WTC11 (cell line): ENCODE data around the gene PITPNM3. TPM values are rescaled to one million over a fixed set of nuclear protein-coding genes. Genes with fewer than 3 reads are reported as not detected.

Experiments
- ATAC-seq: fragments of 200-7000 bp; cut with Tn5 transposase; 2 replicates; pipeline ENCODE4 v1.10.0; 2021; ENCODE audit warnings: mild to moderate bottlenecking, moderate library complexity
- CTCF ChIA-PET: fragments of 300-600 bp; sonication (Branson Sonifier 250); formaldehyde crosslinking; loops from one replicate; lab custom pipeline; 2021; ENCODE audit warnings: antibody characterized with exemption; lab: Charles Lee
- POLR2A ChIA-PET: fragments of 350-600 bp; sonication (Branson Sonifier 250); formaldehyde crosslinking; loops from one replicate; lab custom pipeline; 2021; ENCODE audit warnings: antibody characterized with exemption; lab: Charles Lee
- DNase-seq: peaks from one replicate; pipeline ENCODE4 v3.0.0; 2021; ENCODE audit warnings: low spot score
- H3K27ac Mint-ChIP-seq: 2 replicates; pipeline ENCODE4 v1.8.0; 2021; ENCODE audit warnings: mixed read lengths
- H3K27me3 Mint-ChIP-seq: 2 replicates; pipeline ENCODE4 v1.8.0; 2021; ENCODE audit warnings: low read depth, mild to moderate bottlenecking, moderate library complexity, mixed read lengths
- H3K36me3 Mint-ChIP-seq: 2 replicates; pipeline ENCODE4 v1.8.0; 2021; ENCODE audit warnings: mixed read lengths
- H3K4me1 Mint-ChIP-seq: 2 replicates; pipeline ENCODE4 v1.8.0; 2022; ENCODE audit warnings: mixed read lengths
- H3K4me3 Mint-ChIP-seq: 2 replicates; pipeline ENCODE4 v1.8.0; 2021; ENCODE audit warnings: mild to moderate bottlenecking, moderate library complexity, mixed read lengths
- H3K9me3 Mint-ChIP-seq: 2 replicates; pipeline ENCODE4 v1.8.0; 2021; ENCODE audit warnings: mixed read lengths
- ARID4B ChIP-seq: sonication (generic); formaldehyde crosslinking; IDR thresholded peaks from 2 replicates; pipeline ENCODE4 v1.8.0; 2023; ENCODE audit warnings: missing genetic modification reagents, mild to moderate bottlenecking, borderline replicate concordance
- ATF2 ChIP-seq: sonication (generic); formaldehyde crosslinking; IDR thresholded peaks from 2 replicates; pipeline ENCODE4 v1.8.1; 2022; ENCODE audit warnings: low read depth, missing genetic modification reagents, borderline replicate concordance
- CREB1 ChIP-seq: sonication (generic); formaldehyde crosslinking; IDR thresholded peaks from 2 replicates; pipeline ENCODE4 v1.8.0; 2023; ENCODE audit warnings: mild to moderate bottlenecking, missing genetic modification reagents
- EMX1 ChIP-seq: fragments of 250-450 bp; sonication (Bioruptor Pico); IDR thresholded peaks from 2 replicates; pipeline ENCODE4 v1.8.0; 2021; ENCODE audit warnings: mild to moderate bottlenecking
- ETV6 ChIP-seq: sonication (generic); formaldehyde crosslinking; IDR thresholded peaks from 2 replicates; pipeline ENCODE4 v1.8.1; 2022; ENCODE audit warnings: mild to moderate bottlenecking, missing genetic modification reagents
- GRHL2 ChIP-seq: fragments of 250-450 bp; sonication (Bioruptor Pico); IDR thresholded peaks from 2 replicates; pipeline ENCODE4 v1.8.0; 2022; ENCODE audit warnings: mild to moderate bottlenecking, moderate library complexity; ENCODE audit not compliant: insufficient replicate concordance, severe bottlenecking
- GTF2I ChIP-seq: fragments of 250-450 bp; sonication (Bioruptor Pico); conservative IDR thresholded peaks from 2 replicates; pipeline ENCODE4 v1.4.0; 2021; ENCODE audit warnings: mild to moderate bottlenecking
- JAZF1 ChIP-seq: fragments of 250-450 bp; sonication (Bioruptor Pico); IDR thresholded peaks from 2 replicates; pipeline ENCODE4 v1.9.0; 2021; ENCODE audit warnings: moderate library complexity, mild to moderate bottlenecking, inconsistent platforms
- OVOL2 ChIP-seq: fragments of 250-450 bp; sonication (Bioruptor Pico); IDR thresholded peaks from 2 replicates; pipeline ENCODE4 v1.9.0; 2021; ENCODE audit warnings: mild to moderate bottlenecking, borderline replicate concordance
- RELA ChIP-seq: sonication (generic); formaldehyde crosslinking; IDR thresholded peaks from 2 replicates; pipeline ENCODE4 v1.8.1; 2022; ENCODE audit warnings: missing genetic modification reagents, mild to moderate bottlenecking, borderline replicate concordance
- SMAD4 ChIP-seq: sonication (generic); formaldehyde crosslinking; IDR thresholded peaks from 2 replicates; pipeline ENCODE4 v1.8.0; 2022; ENCODE audit warnings: mild to moderate bottlenecking, missing genetic modification reagents
- SP1 ChIP-seq: sonication (generic); formaldehyde crosslinking; conservative IDR thresholded peaks from 2 replicates; pipeline ENCODE4 v1.8.1; 2022; ENCODE audit warnings: missing genetic modification reagents
- USF2 ChIP-seq: sonication (generic); formaldehyde crosslinking; IDR thresholded peaks from 2 replicates; pipeline ENCODE4 v1.8.1; 2023; ENCODE audit warnings: mild to moderate bottlenecking, missing genetic modification reagents, moderate library complexity
- ZNF281 ChIP-seq: sonication (generic); formaldehyde crosslinking; IDR thresholded peaks from 2 replicates; pipeline ENCODE4 v1.8.0; 2023; ENCODE audit warnings: mild to moderate bottlenecking, missing genetic modification reagents
- ZSCAN18 ChIP-seq: fragments of 250-450 bp; sonication (Bioruptor Pico); IDR thresholded peaks from 2 replicates; pipeline ENCODE4 v2.1.2; 2022; ENCODE audit warnings: mild to moderate bottlenecking, moderate library complexity
- total RNA-seq: library from RNA; stranded (reverse); gene quantifications from 3 replicates; pipeline ENCODE4 v1.2.3, GENCODE V29; 2021

The PITPNM3 gene
- total RNA-seq, 1 experiment from 2014 or later: 2.8 TPM

- 0 out of 2 replicates have a peak, but pooled peaks have one; percentile 49 for TF ChIP-seq ZNF281 (CRISPR knock-in tag)
- TF ChIP-seq USF2 (CRISPR knock-in tag): peak; percentile 59; the same call in 1 of the 2 replicates
Measured at GRCh38 chr17:6443692-6444570, 112.4 kb downstream of the PITPNM3 start, which contains the start of gene PIMREG (continued).

GRCh38 chr17:6442775-6443174, 113.6 kb downstream of the PITPNM3 start:
- TF ChIP-seq GTF2I (CRISPR knock-in tag) (0 out of 2 replicates have a peak, but pooled peaks have one; percentile 69), SMAD4 (CRISPR knock-in tag) (no peak)
- ChIA-PET POLR2A (interaction anchor here (2.1 kb wide), 1 partner anchor 11 kb away, joined by 24 read pairs; no protein-coding TSS in a partner anchor), CTCF (no interaction called here)
- Mint-ChIP-seq H3K27ac (no peak overlapping the region), H3K4me1 (peaks cover 52% of the 10 kb centered on the region), H3K36me3 (peaks cover 28% of the 10 kb centered on the region), H3K27me3 (no peaks in the 10 kb centered on the region; the same call in 1 of the 2 replicates), H3K9me3 (peaks cover 23% of the 10 kb centered on the region), H3K4me3 (peak overlapping the region; percentile 99; the same call in 1 of the 2 replicates)
- no peak for ATAC-seq
- no peak for DNase-seq

- POLR2A ChIA-PET: interaction anchor here (0.5 kb wide), 1 partner anchor 696 kb away, joined by 3 read pairs; no protein-coding TSS in a partner anchor
- peaks cover 23% of the 10 kb centered on the region for H3K9me3 Mint-ChIP-seq
- peaks cover 56% of the 10 kb centered on the region for H3K4me1 Mint-ChIP-seq
- no peak overlapping the region for H3K4me3 Mint-ChIP-seq
- peaks cover 6% of the 10 kb centered on the region for H3K36me3 Mint-ChIP-seq
- CTCF ChIA-PET: interaction anchor here (1.0 to 1.6 kb wide), 3 partner anchors 33 to 154 kb away, joined by 3 to 6 read pairs (median 3); no protein-coding TSS in a partner anchor
- DNase-seq: no peak
- ATAC-seq: no peak
- H3K27me3 Mint-ChIP-seq: peaks cover 2% of the 10 kb centered on the region; the same call in 1 of the 2 replicates
- H3K27ac Mint-ChIP-seq: no peak overlapping the region; the same call in 1 of the 2 replicates
- TF ChIP-seq JAZF1 (CRISPR knock-in tag) (no peak), SP1 (CRISPR knock-in tag) (no peak), ETV6 (no peak), EMX1 (CRISPR knock-in tag) (no peak), CREB1 (no peak), ZSCAN18 (CRISPR knock-in tag) (no peak), OVOL2 (CRISPR knock-in tag) (no peak), RELA (CRISPR knock-in tag) (no peak), ATF2 (no peak), ARID4B (CRISPR knock-in tag) (no peak), GRHL2 (no peak)
Measured at GRCh38 chr17:6439951-6440350, 116.4 kb downstream of the PITPNM3 start.
